ENCODE data around the gene YPEL3.

The YPEL3 gene

GRCh38 chr16:30063278-30063892, 32.6 kb downstream of the YPEL3 start:
- no peak for TF ChIP-seq GATA3 (IDR thresholded peaks at IDR 0.05; ENCODE audit: low read depth, low read length)
- no peak for TF ChIP-seq GATA2 (IDR thresholded peaks at IDR 0.05; ENCODE audit: low read depth, low read length)

GRCh38 chr16:30060836-30061554, 35.0 kb downstream of the YPEL3 start:
- TF ChIP-seq GATA2 (IDR thresholded peaks at IDR 0.05; ENCODE audit: low read depth, low read length) (no peak), GATA3 (IDR thresholded peaks at IDR 0.05; ENCODE audit: low read depth, low read length) (no peak)

DNA sequence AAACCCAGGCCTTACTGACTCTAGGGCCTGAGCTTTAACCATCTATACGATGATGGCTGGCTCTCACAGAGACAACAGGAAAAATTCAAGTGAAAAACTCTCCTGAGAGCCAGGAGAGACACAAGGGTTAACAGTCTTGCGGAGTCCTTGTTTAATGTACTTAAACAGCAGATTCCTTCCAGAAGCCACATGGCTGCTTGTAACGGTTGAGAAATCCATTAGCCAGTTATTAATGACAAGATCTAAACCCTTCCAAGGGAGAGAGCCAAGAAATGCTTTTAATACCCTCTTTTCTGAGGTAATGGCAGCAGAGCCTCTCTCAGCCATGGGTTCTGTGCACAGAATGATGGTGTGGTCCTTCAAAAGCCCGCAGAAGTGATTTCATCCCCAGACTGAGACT, 35.7 kb downstream of the YPEL3 start:
- TF ChIP-seq GATA3 (IDR thresholded peaks at IDR 0.05; ENCODE audit: low read depth, low read length) (no peak), GATA2 (IDR thresholded peaks at IDR 0.05; ENCODE audit: low read depth, low read length) (no peak)

GRCh38 chr16:30054959-30055553, 41.0 kb downstream of the YPEL3 start:
- TF ChIP-seq GATA3 (IDR thresholded peaks at IDR 0.05; ENCODE audit: low read depth, low read length) (no peak), GATA2 (IDR thresholded peaks at IDR 0.05; ENCODE audit: low read depth, low read length) (no peak)

DNA sequence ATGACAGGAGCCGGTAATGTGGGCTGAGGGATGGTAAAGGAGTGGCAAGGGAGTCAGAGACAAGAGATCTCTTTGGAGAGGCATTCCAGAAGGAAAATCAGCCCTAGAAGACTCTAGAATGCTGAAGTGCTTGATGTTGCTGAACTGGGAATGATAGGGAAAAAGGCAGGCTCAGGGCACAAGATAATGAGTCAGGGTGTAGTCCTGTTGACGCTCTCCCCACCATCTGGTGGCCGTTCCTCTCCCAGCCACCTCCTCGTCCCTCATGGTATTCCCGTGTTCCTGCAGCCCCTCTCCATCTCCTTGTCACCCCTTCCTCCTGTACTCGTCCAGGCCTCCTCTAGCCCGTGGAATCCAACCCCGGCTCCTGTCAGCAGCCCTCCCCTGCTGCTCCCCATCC, 41.6 kb downstream of the YPEL3 start:
- no peak for TF ChIP-seq GATA3 (IDR thresholded peaks at IDR 0.05; ENCODE audit: low read depth, low read length)

- TF ChIP-seq GATA2 (IDR thresholded peaks at IDR 0.05; ENCODE audit: low read depth, low read length) (no peak), GATA3 (IDR thresholded peaks at IDR 0.05; ENCODE audit: low read depth, low read length) (no peak)
These were observed 42.5 kb downstream of the YPEL3 start for GRCh38 chr16:30053376-30054015.

GRCh38 chr16:30052671-30053372, 43.2 kb downstream of the YPEL3 start:
- TF ChIP-seq GATA3 (IDR thresholded peaks at IDR 0.05; ENCODE audit: low read depth, low read length) (no peak), GATA2 (IDR thresholded peaks at IDR 0.05; ENCODE audit: low read depth, low read length) (no peak)

- TF ChIP-seq GATA2 (IDR thresholded peaks at IDR 0.05; ENCODE audit: low read depth, low read length) (no peak), GATA3 (IDR thresholded peaks at IDR 0.05; ENCODE audit: low read depth, low read length) (no peak)
These were observed 44.5 kb downstream of the YPEL3 start for GRCh38 chr16:30051518-30051917.

GRCh38 chr16:30049871-30050270, 46.1 kb downstream of the YPEL3 start:
- TF ChIP-seq GATA2 (IDR thresholded peaks at IDR 0.05; ENCODE audit: low read depth, low read length) = no peak
- no peak for TF ChIP-seq GATA3 (IDR thresholded peaks at IDR 0.05; ENCODE audit: low read depth, low read length)

GRCh38 chr16:30046588-30046987, 49.4 kb downstream of the YPEL3 start:
- no peak for TF ChIP-seq GATA3 (IDR thresholded peaks at IDR 0.05; ENCODE audit: low read depth, low read length)
- no peak for TF ChIP-seq GATA2 (IDR thresholded peaks at IDR 0.05; ENCODE audit: low read depth, low read length)

- TF ChIP-seq GATA3 (IDR thresholded peaks at IDR 0.05; ENCODE audit: low read depth, low read length) (no peak), GATA2 (IDR thresholded peaks at IDR 0.05; ENCODE audit: low read depth, low read length) (no peak)
These were observed 49.8 kb downstream of the YPEL3 start for GRCh38 chr16:30046178-30046577.

Data from SH-SY5Y (cell line).